PC-3 (cell line): ENCODE measurements around the gene TMEM62. TPM values are rescaled to one million over a fixed set of nuclear protein-coding genes. Genes with fewer than 3 reads are reported as not detected.

ENCODE experiments used
- ATAC-seq: fragments of 200-7000 bp; cut with Tn5 transposase; 2 replicates; pipeline ENCODE4 v1.9.1; 2020; ENCODE audit warnings: mild to moderate bottlenecking, moderate library complexity
- BruUV-seq: library from RNA; stranded (reverse); fragments of 400-500 nt; replicated peaks from 2 replicates; lab custom pipeline; 2021; lab: Mats Ljungman, UMichigan
- CTCF ChIA-PET: fragments of 300-600 bp; sonication (Branson Sonifier 250); formaldehyde crosslinking; loops from one replicate; lab custom pipeline; 2022; ENCODE audit warnings: antibody characterized with exemption; lab: Charles Lee
- POLR2A ChIA-PET: fragments of 300-600 bp; sonication (Branson Sonifier 250); formaldehyde crosslinking; loops from one replicate; lab custom pipeline; 2022; ENCODE audit warnings: antibody characterized with exemption; ENCODE audit not compliant: unreplicated experiment; lab: Charles Lee
- DNase-seq: peaks from one replicate; pipeline ENCODE4 v3.0.0-alpha.2; 2015
- H2AFZ ChIP-seq: fragments of 300-600 bp; sonication (generic); 2 replicates; pipeline ENCODE4 v1.6.0; 2016; ENCODE audit warnings: antibody characterized with exemption, low read length
- H3F3A ChIP-seq: fragments of 300-600 bp; sonication (generic); one replicate; pipeline ENCODE4 v1.6.0; 2017; ENCODE audit warnings: antibody characterized with exemption, low read length, control low read depth, mild to moderate bottlenecking; ENCODE audit not compliant: unreplicated experiment
- H3K27ac ChIP-seq: fragments of 300-600 bp; sonication (generic); 2 replicates; pipeline ENCODE4 v1.5.1; 2016; ENCODE audit warnings: mild to moderate bottlenecking, low read length
- H3K27me3 ChIP-seq: fragments of 300-600 bp; sonication (generic); 2 replicates; pipeline ENCODE4 v1.6.1; 2016; ENCODE audit warnings: low read length, mixed read lengths
- H3K36me3 ChIP-seq: fragments of 300-600 bp; sonication (generic); 2 replicates; pipeline ENCODE4 v1.6.1; 2016; ENCODE audit warnings: low read depth, mixed run types, low read length, mixed read lengths
- H3K4me1 ChIP-seq: fragments of 300-600 bp; sonication (generic); 2 replicates; pipeline ENCODE4 v1.5.1; 2016; ENCODE audit warnings: low read length; ENCODE audit not compliant: insufficient read depth
- H3K4me2 ChIP-seq: fragments of 300-600 bp; sonication (generic); 2 replicates; pipeline ENCODE4 v1.6.0; 2016; ENCODE audit warnings: low read length
- H3K4me3 ChIP-seq: fragments of 300-600 bp; sonication (generic); 2 replicates; pipeline ENCODE4 v1.5.1; 2016; ENCODE audit warnings: mild to moderate bottlenecking, low read length, mixed read lengths
- H3K79me2 ChIP-seq: fragments of 300-600 bp; sonication (generic); 2 replicates; pipeline ENCODE4 v1.6.1; 2017; ENCODE audit warnings: low read length, mixed read lengths
- H3K9ac ChIP-seq: fragments of 300-600 bp; sonication (generic); 2 replicates; pipeline ENCODE4 v1.6.0; 2016; ENCODE audit warnings: mild to moderate bottlenecking, low read length
- H3K9me2 ChIP-seq: fragments of 300-600 bp; sonication (generic); replicated peaks from 2 replicates; pipeline ENCODE4 v1.6.1; 2016; ENCODE audit warnings: mixed run types, low read length, mixed read lengths
- H3K9me3 ChIP-seq: fragments of 300-600 bp; sonication (generic); 2 replicates; pipeline ENCODE4 v1.6.1; 2016; ENCODE audit warnings: low read length, mixed read lengths
- H4K20me1 ChIP-seq: fragments of 300-600 bp; sonication (generic); 2 replicates; pipeline ENCODE4 v1.6.1; 2016; ENCODE audit warnings: low read length, mixed read lengths
- EZH2 ChIP-seq: fragments of 300-600 bp; sonication (generic); IDR thresholded peaks from one replicate; pipeline ENCODE4 v1.6.1; 2017; ENCODE audit warnings: antibody characterized with exemption, mild to moderate bottlenecking, low read length; ENCODE audit not compliant: unreplicated experiment
- EZH2phosphoT487 ChIP-seq: fragments of 300-600 bp; sonication (generic); IDR thresholded peaks from 2 replicates; pipeline ENCODE4 v1.6.1; 2018; ENCODE audit warnings: mild to moderate bottlenecking, antibody characterized with exemption, low read length, borderline replicate concordance
- intact Hi-C: fragments of 100-400 bp; cut with micrococcal nuclease; formaldehyde crosslinking; loops from 2 replicates; pipeline ENCODE4 v1.9.0; 2023
- total RNA-seq: library from RNA; depleted of rRNA; stranded (reverse); fragments of >200 nt; gene quantifications from 2 replicates; pipeline ENCODE4 v1.2.3, GENCODE V29; 2014
- TF ChIP-seq, protein P1 (sequence below): fragments of 300-600 bp; sonication (generic); conservative IDR thresholded peaks from 2 replicates; pipeline ENCODE4 v1.5.1; 2017; ENCODE audit warnings: antibody characterized with exemption, low read depth, mild to moderate bottlenecking, low read length

Gene TMEM62
- total RNA-seq, 1 experiment from 2014 or later: 19.6 TPM

GRCh38 chr15:43143203-43143941 lies 10.0 kb downstream of the TMEM62 start:
- Histone ChIP-seq H3K9me3 (no peaks in the 10 kb centered on the region), H3K79me2 (no peaks in the 10 kb centered on the region), H4K20me1 (no peaks in the 10 kb centered on the region), H3K9me2 (no peaks in the 10 kb centered on the region), H3K36me3 (peaks cover 20% of the 10 kb centered on the region), H3K4me1 (peaks cover 13% of the 10 kb centered on the region; the same call in 1 of the 2 replicates), H3K9ac (no peak overlapping the region), H3K4me2 (no peak overlapping the region; the same call in 1 of the 2 replicates), H2AFZ (no peak overlapping the region), H3K27me3 (no peaks in the 10 kb centered on the region), H3K4me3 (no peak overlapping the region), H3F3A (no peaks in the 10 kb centered on the region), H3K27ac (0 out of 2 replicates have a peak overlapping the region, but pooled peaks have one; percentile 16)
- intact Hi-C loops: no loop called here
- TF ChIP-seq EZH2phosphoT487: no peak
- TF ChIP-seq, protein P1, sequence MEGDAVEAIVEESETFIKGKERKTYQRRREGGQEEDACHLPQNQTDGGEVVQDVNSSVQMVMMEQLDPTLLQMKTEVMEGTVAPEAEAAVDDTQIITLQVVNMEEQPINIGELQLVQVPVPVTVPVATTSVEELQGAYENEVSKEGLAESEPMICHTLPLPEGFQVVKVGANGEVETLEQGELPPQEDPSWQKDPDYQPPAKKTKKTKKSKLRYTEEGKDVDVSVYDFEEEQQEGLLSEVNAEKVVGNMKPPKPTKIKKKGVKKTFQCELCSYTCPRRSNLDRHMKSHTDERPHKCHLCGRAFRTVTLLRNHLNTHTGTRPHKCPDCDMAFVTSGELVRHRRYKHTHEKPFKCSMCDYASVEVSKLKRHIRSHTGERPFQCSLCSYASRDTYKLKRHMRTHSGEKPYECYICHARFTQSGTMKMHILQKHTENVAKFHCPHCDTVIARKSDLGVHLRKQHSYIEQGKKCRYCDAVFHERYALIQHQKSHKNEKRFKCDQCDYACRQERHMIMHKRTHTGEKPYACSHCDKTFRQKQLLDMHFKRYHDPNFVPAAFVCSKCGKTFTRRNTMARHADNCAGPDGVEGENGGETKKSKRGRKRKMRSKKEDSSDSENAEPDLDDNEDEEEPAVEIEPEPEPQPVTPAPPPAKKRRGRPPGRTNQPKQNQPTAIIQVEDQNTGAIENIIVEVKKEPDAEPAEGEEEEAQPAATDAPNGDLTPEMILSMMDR: no peak
- no peak for TF ChIP-seq EZH2
- peak; percentile 68 for DNase-seq
- POLR2A ChIA-PET: no interaction called here
- ATAC-seq: peak; percentile 78
- CTCF ChIA-PET: interaction anchor here (0.6 kb wide), 1 partner anchor 42 kb away, joined by 14 read pairs; the partner anchor contains the start of gene CCNDBP1
- no TSS peak for BruUV-seq

DNA sequence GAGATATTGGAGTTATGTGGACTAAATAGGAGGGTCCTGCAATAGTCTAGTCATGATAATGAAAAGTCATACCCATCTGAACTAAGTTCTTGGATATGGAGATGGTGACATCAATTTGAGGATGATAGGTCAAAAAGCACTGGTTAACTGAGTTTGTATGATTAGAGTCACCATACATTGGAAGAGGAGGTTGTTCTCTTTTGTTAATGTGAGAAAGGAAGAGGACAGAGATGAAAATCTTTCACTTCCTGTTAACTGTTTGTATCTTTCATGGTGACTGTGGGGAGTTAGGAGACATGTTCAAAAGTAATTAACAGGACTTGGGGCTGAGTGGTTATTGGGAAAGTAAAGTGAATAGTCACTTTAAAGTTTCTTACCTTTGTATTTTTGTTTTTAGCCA lies 11.1 kb downstream of the TMEM62 start:
- no peak for ATAC-seq
- H3K9me2 ChIP-seq: no peaks in the 10 kb centered on the region
- no peak overlapping the region for H3K9ac ChIP-seq
- DNase-seq: no peak
- intact Hi-C loops: no loop called here
- H3K79me2 ChIP-seq: no peaks in the 10 kb centered on the region
- CTCF ChIA-PET: no interaction called here
- no peaks in the 10 kb centered on the region for H3K9me3 ChIP-seq
- no peaks in the 10 kb centered on the region for H4K20me1 ChIP-seq
- H3K36me3 ChIP-seq: peaks cover 23% of the 10 kb centered on the region
- POLR2A ChIA-PET: no interaction called here
- TF ChIP-seq EZH2phosphoT487 (no peak), EZH2 (no peak)
- TF ChIP-seq, protein P1: no peak
- peaks cover 13% of the 10 kb centered on the region; the same call in 1 of the 2 replicates for H3K4me1 ChIP-seq
- no peak overlapping the region for H2AFZ ChIP-seq
- peaks cover 1% of the 10 kb centered on the region for H3F3A ChIP-seq
- BruUV-seq: no TSS peak
- no peak overlapping the region for H3K27ac ChIP-seq
- H3K4me3 ChIP-seq: no peak overlapping the region
- no peak overlapping the region for H3K4me2 ChIP-seq
- no peaks in the 10 kb centered on the region for H3K27me3 ChIP-seq

DNA sequence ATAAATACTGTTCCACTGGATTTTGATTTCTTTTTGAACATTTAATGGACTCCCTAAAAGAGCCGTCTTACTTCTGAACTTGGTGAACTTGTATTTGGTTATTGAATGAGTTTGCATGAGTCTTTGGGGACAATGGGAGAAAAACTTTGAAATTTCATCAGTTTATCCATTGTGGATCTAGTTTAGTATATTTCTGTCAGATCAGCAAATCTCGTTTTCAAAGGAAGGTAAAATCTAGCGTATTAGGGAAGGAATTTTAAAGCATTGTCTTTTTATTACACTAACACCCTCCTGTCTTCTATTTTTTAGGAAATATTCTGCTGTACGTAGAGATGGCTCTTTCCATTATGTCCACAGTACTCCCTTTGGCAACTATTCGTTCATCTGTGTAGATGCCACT lies 12.8 kb downstream of the TMEM62 start:
- ATAC-seq (no peak), DNase-seq (no peak)
- Histone ChIP-seq H3K79me2 (no peaks in the 10 kb centered on the region), H3K27ac (no peak overlapping the region), H3K4me2 (no peak overlapping the region), H4K20me1 (no peaks in the 10 kb centered on the region), H3F3A (peaks cover 5% of the 10 kb centered on the region), H3K9me2 (no peaks in the 10 kb centered on the region), H3K9ac (no peak overlapping the region), H3K36me3 (peaks cover 14% of the 10 kb centered on the region), H3K4me1 (peaks cover 27% of the 10 kb centered on the region), H3K27me3 (no peaks in the 10 kb centered on the region), H3K9me3 (no peaks in the 10 kb centered on the region), H3K4me3 (no peak overlapping the region), H2AFZ (no peak overlapping the region)
- intact Hi-C loops: no loop called here
- TF ChIP-seq, protein P1: no peak
- TF ChIP-seq EZH2phosphoT487 (no peak), EZH2 (no peak)
- POLR2A ChIA-PET: no interaction called here
- CTCF ChIA-PET: no interaction called here
- BruUV-seq: no TSS peak
